GM18861 (cell line): ENCODE data around the gene NCAM1.

Source experiments
- ATAC-seq: cut with Tn5 transposase; IDR thresholded peaks from one replicate; pipeline ENCODE4 v1.9.1; 2021; ENCODE audit not compliant: unreplicated experiment

The NCAM1 gene

GRCh38 chr11:113124578-113124977 lies 163.4 kb downstream of the NCAM1 start:
- no peak for ATAC-seq

GRCh38 chr11:113129261-113129992 lies 168.2 kb downstream of the NCAM1 start:
- no peak for ATAC-seq

GRCh38 chr11:113131036-113131775 lies 170.0 kb downstream of the NCAM1 start:
- ATAC-seq, result no peak

- ATAC-seq, result no peak
Measured at GRCh38 chr11:113133071-113133470, 171.9 kb downstream of the NCAM1 start.

GRCh38 chr11:113134626-113135025 lies 173.4 kb downstream of the NCAM1 start:
- ATAC-seq, result no peak

GRCh38 chr11:113137713-113138529 lies 176.7 kb downstream of the NCAM1 start:
- ATAC-seq, result no peak

GRCh38 chr11:113138731-113139130 lies 177.5 kb downstream of the NCAM1 start:
- no peak for ATAC-seq

- ATAC-seq, result no peak
Measured at GRCh38 chr11:113141010-113141409, 179.8 kb downstream of the NCAM1 start.

GRCh38 chr11:113142508-113142907 lies 181.3 kb downstream of the NCAM1 start:
- no peak for ATAC-seq

GRCh38 chr11:113147249-113147648 lies 186.0 kb downstream of the NCAM1 start:
- ATAC-seq, result no peak

- no peak for ATAC-seq
Measured at GRCh38 chr11:113148076-113148475, 186.9 kb downstream of the NCAM1 start.

GRCh38 chr11:113148652-113149051 lies 187.4 kb downstream of the NCAM1 start:
- ATAC-seq, result no peak

- ATAC-seq, result no peak
Measured at GRCh38 chr11:113151521-113151920, 190.3 kb downstream of the NCAM1 start.

GRCh38 chr11:113152500-113152899 lies 191.3 kb downstream of the NCAM1 start:
- no peak for ATAC-seq

GRCh38 chr11:113153847-113154246 lies 192.6 kb downstream of the NCAM1 start:
- no peak for ATAC-seq

- no peak for ATAC-seq
Measured at GRCh38 chr11:113159988-113160807, 199.0 kb downstream of the NCAM1 start.

- no peak for ATAC-seq
Measured at GRCh38 chr11:113160808-113161124, 199.5 kb downstream of the NCAM1 start.

GRCh38 chr11:113161711-113162591 lies 200.7 kb downstream of the NCAM1 start:
- no peak for ATAC-seq

- no peak for ATAC-seq
Measured at GRCh38 chr11:113162592-113162962, 201.4 kb downstream of the NCAM1 start.
